IPS DF 6.9 (cell line): ENCODE results near the gene CACNA2D4.
A peak's percentile ranks its signal among the peaks of the same experiment; 100 is the strongest.

Experiments
- DNase-seq: peaks from one replicate; pipeline ENCODE4 v3.0.0-alpha.2; 2013; ENCODE audit warnings: low read depth, low spot score
- H3K27ac ChIP-seq: one replicate; pipeline ENCODE4 v1.5.1; 2013; ENCODE audit warnings: low read length, control low read depth
- H3K27me3 ChIP-seq: 2 replicates; pipeline ENCODE4 v1.6.1; 2013; ENCODE audit warnings: mild to moderate bottlenecking, low read length; ENCODE audit not compliant: control insufficient read depth, insufficient read depth
- H3K36me3 ChIP-seq: 2 replicates; pipeline ENCODE4 v1.6.1; 2013; ENCODE audit warnings: low read length; ENCODE audit not compliant: control insufficient read depth, insufficient read depth
- H3K4me1 ChIP-seq: 2 replicates; pipeline ENCODE4 v1.6.1; 2013; ENCODE audit warnings: low read length; ENCODE audit not compliant: control insufficient read depth, insufficient read depth
- H3K4me3 ChIP-seq: 2 replicates; pipeline ENCODE4 v1.5.1; 2013; ENCODE audit warnings: mild to moderate bottlenecking, low read length
- H3K9me3 ChIP-seq: 2 replicates; pipeline ENCODE4 v1.6.1; 2013; ENCODE audit warnings: low read length, inconsistent platforms; ENCODE audit not compliant: control insufficient read depth, insufficient read depth
- WGBS: extraction: QIAGEN DNeasy Blood & Tissue Kit; methylation state at CpG from one replicate; pipeline ENCODE4 v1.1.7; 2013; ENCODE audit warnings: mixed read lengths, missing lambda C conversion rate; ENCODE audit not compliant: insufficient read length, insufficient coverage; 5-methylcytosine and 5-hydroxymethylcytosine counted together

Gene CACNA2D4

DNA sequence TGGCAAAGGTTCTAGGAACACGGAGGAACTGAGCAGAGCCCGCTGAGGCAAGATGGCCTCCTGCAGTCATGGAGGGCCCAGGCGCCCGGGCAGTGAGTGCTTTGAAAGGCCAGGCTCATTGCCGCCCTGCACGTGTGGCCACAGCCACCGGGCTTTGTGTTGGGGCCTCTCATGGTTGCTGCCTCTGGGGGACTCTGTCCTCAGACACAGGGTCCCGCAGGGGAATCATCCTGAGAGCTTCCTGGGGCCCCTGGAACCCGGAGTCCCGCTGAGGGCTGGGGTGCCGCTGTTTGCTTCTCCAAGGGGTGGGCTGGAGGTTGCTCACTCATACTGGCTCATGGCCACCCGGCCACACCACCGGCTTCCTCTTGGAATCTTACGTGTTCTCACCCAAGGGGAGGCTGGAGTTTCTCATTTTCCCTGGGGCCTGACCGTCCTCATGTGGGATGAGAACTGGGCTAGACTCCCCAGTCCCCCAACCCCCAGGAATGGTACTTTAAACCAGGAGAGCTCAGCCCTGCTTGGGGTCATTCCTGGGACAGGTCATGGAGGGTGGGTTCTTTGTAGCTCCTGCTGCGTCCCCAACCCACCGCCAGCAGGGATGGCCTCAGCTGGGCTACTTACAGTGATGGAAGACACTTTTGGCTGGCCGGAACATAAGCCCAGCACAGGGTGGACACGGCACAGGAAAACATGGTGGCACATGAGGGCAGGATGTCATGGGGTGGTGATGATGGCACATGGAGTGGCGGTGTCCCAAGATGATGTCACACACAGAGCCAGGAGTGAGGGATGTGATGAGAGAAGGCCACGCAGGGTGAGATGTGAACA is 119.2 kb downstream of the CACNA2D4 start:
- Histone ChIP-seq H3K9me3 (no peaks in the 10 kb centered on the region), H3K27ac (no peak overlapping the region), H3K4me3 (no peak overlapping the region), H3K27me3 (no peaks in the 10 kb centered on the region), H3K36me3 (no peaks in the 10 kb centered on the region), H3K4me1 (peaks cover 6% of the 10 kb centered on the region)
- DNase-seq = no peak
- WGBS = no CpG with 5 or more reads among the region's 21 CpGs

GRCh38 chr12:1798641-1799020 is 119.8 kb downstream of the CACNA2D4 start:
- H3K4me3 ChIP-seq = no peak overlapping the region
- no peaks in the 10 kb centered on the region for H3K36me3 ChIP-seq
- DNase-seq = no peak
- no CpG with 5 or more reads among the region's 6 CpGs for WGBS
- peaks cover 6% of the 10 kb centered on the region for H3K4me1 ChIP-seq
- H3K27ac ChIP-seq = no peak overlapping the region
- H3K9me3 ChIP-seq = no peaks in the 10 kb centered on the region
- H3K27me3 ChIP-seq = no peaks in the 10 kb centered on the region

DNA sequence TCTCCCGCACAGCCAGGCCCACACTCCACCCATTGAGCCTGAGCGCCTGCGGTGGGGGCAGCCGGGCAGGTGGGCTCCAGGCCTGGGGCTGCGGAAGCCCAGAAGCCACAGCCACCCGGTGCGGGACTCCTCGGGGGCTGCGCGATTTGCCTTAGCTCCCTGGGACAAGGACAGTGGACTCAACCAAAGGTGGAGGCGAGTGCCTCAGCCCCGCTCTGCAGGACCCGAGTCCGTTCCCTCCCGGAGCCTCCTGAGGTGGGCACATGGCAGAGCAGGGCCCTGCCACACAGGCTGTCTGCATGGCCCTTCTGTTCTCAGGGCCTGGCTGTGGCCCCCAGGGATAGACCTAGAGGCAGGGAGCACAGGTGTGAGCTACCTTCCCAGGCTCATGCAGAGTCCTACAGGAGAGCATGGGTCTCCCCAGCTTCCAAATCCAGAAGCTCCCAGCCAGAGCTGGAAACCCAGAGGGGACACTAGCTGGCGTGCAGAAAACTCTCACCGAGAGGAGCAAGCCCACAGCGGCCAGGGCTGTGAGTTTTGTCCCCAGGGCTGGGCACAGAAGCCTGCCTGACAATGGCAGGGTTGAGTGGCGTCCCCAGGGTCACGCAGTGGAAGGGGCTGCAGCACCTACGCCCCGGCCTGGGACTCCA is 120.3 kb downstream of the CACNA2D4 start:
- H3K4me1 ChIP-seq = peaks cover 6% of the 10 kb centered on the region

GRCh38 chr12:1797011-1797901 is 121.2 kb downstream of the CACNA2D4 start:
- whole genome bisulfite sequencing = no CpG with 5 or more reads among the region's 71 CpGs
- Histone ChIP-seq H3K27ac (no peak overlapping the region), H3K9me3 (no peaks in the 10 kb centered on the region), H3K4me3 (no peak overlapping the region), H3K36me3 (no peaks in the 10 kb centered on the region), H3K4me1 (peaks cover 6% of the 10 kb centered on the region), H3K27me3 (no peaks in the 10 kb centered on the region)
- no peak for DNase-seq

More for the DNA sequence above, 120.3 kb downstream of the CACNA2D4 start:
- Histone ChIP-seq H3K36me3 (no peaks in the 10 kb centered on the region), H3K27me3 (no peaks in the 10 kb centered on the region), H3K27ac (no peak overlapping the region), H3K9me3 (no peaks in the 10 kb centered on the region), H3K4me3 (no peak overlapping the region)
- WGBS = no CpG with 5 or more reads among the region's 22 CpGs
- DNase-seq = no peak

GRCh38 chr12:1796515-1797010 is 121.9 kb downstream of the CACNA2D4 start:
- DNase-seq = no peak
- Histone ChIP-seq H3K4me1 (peaks cover 6% of the 10 kb centered on the region), H3K27me3 (no peaks in the 10 kb centered on the region), H3K27ac (no peak overlapping the region), H3K9me3 (no peaks in the 10 kb centered on the region), H3K4me3 (no peak overlapping the region), H3K36me3 (no peaks in the 10 kb centered on the region)
- WGBS = no CpG with 5 or more reads among the region's 43 CpGs

DNA sequence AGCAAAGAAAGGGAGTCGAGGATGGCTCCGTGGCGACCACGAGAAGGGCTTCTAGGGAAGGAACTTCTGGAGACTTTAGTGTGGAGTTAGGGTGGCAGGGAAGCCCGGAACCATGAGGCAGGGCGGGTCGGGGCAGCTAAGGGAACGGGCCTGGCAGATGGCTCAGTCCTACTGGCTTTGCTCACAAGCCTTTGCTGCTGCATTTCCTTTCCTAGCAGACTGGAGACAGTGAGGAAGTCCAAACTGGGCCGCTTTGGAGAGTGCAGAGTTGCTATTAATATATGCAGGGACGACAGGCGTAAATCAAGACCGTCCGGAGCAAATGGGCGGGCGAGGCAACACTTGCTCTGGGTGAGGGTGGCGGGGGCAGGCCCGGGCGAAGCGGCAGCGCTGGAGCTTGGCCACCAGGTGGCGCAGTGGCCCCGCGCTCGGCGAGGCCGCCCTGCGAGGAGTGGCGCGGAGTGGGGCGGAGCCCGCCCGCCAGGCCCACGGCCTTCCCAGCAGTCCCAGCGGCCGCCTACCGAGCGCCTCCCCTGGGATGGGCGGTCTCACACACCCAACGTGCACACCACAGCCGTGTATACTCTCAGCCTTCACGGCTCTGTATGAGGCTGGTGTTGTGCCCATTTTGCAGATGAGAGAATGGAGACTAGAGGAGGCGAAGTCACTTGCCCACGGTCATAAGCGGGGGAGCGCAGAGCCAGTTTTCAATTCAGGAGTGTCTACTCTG is 122.5 kb downstream of the CACNA2D4 start:
- H3K36me3 ChIP-seq = no peaks in the 10 kb centered on the region
- no peaks in the 10 kb centered on the region for H3K27me3 ChIP-seq
- no peak overlapping the region for H3K27ac ChIP-seq
- DNase-seq = peak; percentile 39
- H3K4me3 ChIP-seq = no peak overlapping the region
- peaks cover 6% of the 10 kb centered on the region for H3K4me1 ChIP-seq
- H3K9me3 ChIP-seq = no peaks in the 10 kb centered on the region
- WGBS = no CpG with 5 or more reads among the region's 45 CpGs

- no CpG with 5 or more reads among the region's 19 CpGs for WGBS
- Histone ChIP-seq H3K36me3 (no peaks in the 10 kb centered on the region), H3K9me3 (no peaks in the 10 kb centered on the region), H3K27me3 (no peaks in the 10 kb centered on the region), H3K4me3 (no peak overlapping the region), H3K27ac (no peak overlapping the region), H3K4me1 (peaks cover 6% of the 10 kb centered on the region)
- no peak for DNase-seq
Measured at GRCh38 chr12:1795221-1795784, 123.1 kb downstream of the CACNA2D4 start.

GRCh38 chr12:1794440-1795090 is 123.9 kb downstream of the CACNA2D4 start:
- WGBS = no CpG with 5 or more reads among the region's 15 CpGs
- H3K9me3 ChIP-seq = no peaks in the 10 kb centered on the region
- DNase-seq = no peak
- no peaks in the 10 kb centered on the region for H3K27me3 ChIP-seq
- no peak overlapping the region for H3K27ac ChIP-seq
- H3K4me3 ChIP-seq = no peak overlapping the region
- no peaks in the 10 kb centered on the region for H3K36me3 ChIP-seq
- peaks cover 6% of the 10 kb centered on the region for H3K4me1 ChIP-seq

- DNase-seq = no peak
- no peaks in the 10 kb centered on the region for H3K9me3 ChIP-seq
- H3K27me3 ChIP-seq = no peaks in the 10 kb centered on the region
- no peaks in the 10 kb centered on the region for H3K36me3 ChIP-seq
- no CpG with 5 or more reads among the region's 26 CpGs for WGBS
- peaks cover 6% of the 10 kb centered on the region for H3K4me1 ChIP-seq
- no peak overlapping the region for H3K4me3 ChIP-seq
- H3K27ac ChIP-seq = no peak overlapping the region
Measured at GRCh38 chr12:1793426-1794210, 124.8 kb downstream of the CACNA2D4 start.
